Suprapubic skin (tissue), 3 donors: Measurements from ENCODE around the gene ANKRD30A.

Experiments used
- CTCF ChIP-seq, 2 donors: fragments of 200-600 bp in 1 of 2; fragments of 450-650 bp in 1 of 2; sonication (generic) in 1 of 2; IDR thresholded peaks; one replicate each; pipeline ENCODE4 v1.5.1; 2016 to 2019; ENCODE audit warnings: antibody characterized with exemption in 2 of 2, mild to moderate bottlenecking in 1 of 2, moderate library complexity in 1 of 2
- EP300 ChIP-seq: sonication (generic); formaldehyde crosslinking; IDR thresholded peaks from one replicate; pipeline ENCODE4 v1.6.1; 2017; ENCODE audit warnings: antibody characterized with exemption
- POLR2A ChIP-seq, 2 donors: fragments of 450-650 bp; IDR thresholded peaks; one replicate each; pipeline ENCODE4 v1.6.1; 2017; ENCODE audit warnings: antibody characterized with exemption in 2 of 2, mild to moderate bottlenecking in 2 of 2, moderate library complexity in 2 of 2

- TF ChIP-seq CTCF (IDR thresholded peaks at IDR 0.05), result no peak
- TF ChIP-seq POLR2A (IDR thresholded peaks at IDR 0.05), result no peak
- no peak for TF ChIP-seq EP300
Observed at GRCh38 chr10:37314862-37315261, 189.5 kb downstream of the ANKRD30A start.
